GM11168 (cell line): Measurements from ENCODE around the gene SLC38A1.

Source experiments
- in situ Hi-C: fragments of 300-500 bp; cut with MboI; formaldehyde crosslinking; loops from one replicate; pipeline ENCODE4 v1.12.0; 2022; ENCODE audit warnings: low sequenced_read_pairs; ENCODE audit not compliant: unreplicated experiment

The SLC38A1 gene

GRCh38 chr12:46237371-46238045 lies 31.3 kb downstream of the SLC38A1 start:
- in situ Hi-C loops = no loop called here

GRCh38 chr12:46234000-46234399 lies 34.8 kb downstream of the SLC38A1 start:
- in situ Hi-C loops = no loop called here

- in situ Hi-C loops = no loop called here
Measured at GRCh38 chr12:46233423-46233822, 35.4 kb downstream of the SLC38A1 start.

- in situ Hi-C loops = no loop called here
Measured at GRCh38 chr12:46230983-46231382, 37.9 kb downstream of the SLC38A1 start.

GRCh38 chr12:46230306-46230705 lies 38.5 kb downstream of the SLC38A1 start:
- in situ Hi-C loops = no loop called here

GRCh38 chr12:46227616-46228015 lies 41.2 kb downstream of the SLC38A1 start:
- in situ Hi-C loops = no loop called here

- in situ Hi-C loops = no loop called here
Measured at GRCh38 chr12:46224386-46224785, 44.5 kb downstream of the SLC38A1 start.

GRCh38 chr12:46223047-46223446 lies 45.8 kb downstream of the SLC38A1 start:
- in situ Hi-C loops = no loop called here

- in situ Hi-C loops = no loop called here
Measured at GRCh38 chr12:46222636-46223035, 46.2 kb downstream of the SLC38A1 start.

- in situ Hi-C loops = no loop called here
Measured at GRCh38 chr12:46221255-46222128, 47.4 kb downstream of the SLC38A1 start.

GRCh38 chr12:46219877-46220655 lies 48.8 kb downstream of the SLC38A1 start:
- in situ Hi-C loops = loop anchor here (5.0 kb wide), 1 partner anchor 47 kb away; the partner anchor contains the start of gene SLC38A1

- in situ Hi-C loops = loop anchor here (5.0 kb wide), 1 partner anchor 48 kb away; the partner anchor contains the start of gene SLC38A1
Measured at GRCh38 chr12:46219132-46219876, 49.5 kb downstream of the SLC38A1 start.

GRCh38 chr12:46218322-46219095 lies 50.3 kb downstream of the SLC38A1 start:
- in situ Hi-C loops = loop anchor here (5.0 kb wide), 1 partner anchor 49 kb away; the partner anchor contains the start of gene SLC38A1

GRCh38 chr12:46217541-46218321 lies 51.1 kb downstream of the SLC38A1 start:
- in situ Hi-C loops = loop anchor here (5.0 kb wide), 1 partner anchor 50 kb away; the partner anchor contains the start of gene SLC38A1

- in situ Hi-C loops = loop anchor here (5.0 kb wide), 1 partner anchor 52 kb away; the partner anchor contains the start of gene SLC38A1
Measured at GRCh38 chr12:46214668-46215436, 54.0 kb downstream of the SLC38A1 start.

- in situ Hi-C loops = no loop called here
Measured at GRCh38 chr12:46212108-46212982, 56.5 kb downstream of the SLC38A1 start.
